Liver (tissue), 9 donors: ENCODE measurements around the gene KDM3B. TPM values are rescaled to one million over a fixed set of nuclear protein-coding genes. Genes with fewer than 3 reads are reported as not detected.

Experiments used
- DNase-seq: peaks from one replicate; pipeline ENCODE4 v3.0.0-alpha.2; 2017; ENCODE audit warnings: low spot score
- H3K27ac ChIP-seq, 2 donors: one replicate each; pipeline ENCODE4 v1.7.0; 2013; ENCODE audit warnings: inconsistent platforms in 2 of 2, low read length in 2 of 2, control low read depth in 1 of 2, low read depth in 1 of 2, mild to moderate bottlenecking in 1 of 2
- H3K27me3 ChIP-seq, 4 donors: one replicate each; pipeline versions ENCODE4 v1.6.1 to v1.7.0; 2013; ENCODE audit warnings: low read length in 3 of 4, inconsistent platforms in 1 of 4, mild to moderate bottlenecking in 1 of 4, moderate library complexity in 1 of 4; ENCODE audit not compliant: control insufficient read depth in 4 of 4, insufficient read depth in 4 of 4
- H3K36me3 ChIP-seq, 4 donors: one replicate each; pipeline versions ENCODE4 v1.6.1 to v1.7.0; 2013; ENCODE audit warnings: low read length in 3 of 4, mild to moderate bottlenecking in 3 of 4, low read depth in 1 of 4, moderate library complexity in 1 of 4; ENCODE audit not compliant: control insufficient read depth in 4 of 4, insufficient read depth in 3 of 4
- H3K4me1 ChIP-seq, 4 donors: one replicate each; pipeline versions ENCODE4 v1.6.1 to v1.7.0; 2013; ENCODE audit warnings: low read length in 3 of 4, mild to moderate bottlenecking in 3 of 4, moderate library complexity in 1 of 4; ENCODE audit not compliant: control insufficient read depth in 4 of 4, insufficient read depth in 4 of 4
- H3K4me3 ChIP-seq, 3 donors: one replicate each; pipeline versions ENCODE4 v1.6.1 to v1.7.0; 2013; ENCODE audit warnings: low read length in 3 of 3, control low read depth in 1 of 3, low read depth in 1 of 3, mild to moderate bottlenecking in 1 of 3
- H3K9ac ChIP-seq, 2 donors: one replicate each; pipeline ENCODE4 v1.7.0; 2013; ENCODE audit warnings: low read length in 2 of 2, mild to moderate bottlenecking in 2 of 2, moderate library complexity in 2 of 2, control low read depth in 1 of 2, low read depth in 1 of 2
- H3K9me3 ChIP-seq, 4 donors: one replicate each; pipeline versions ENCODE4 v1.6.1 to v1.7.0; 2013; ENCODE audit warnings: low read length in 3 of 4; ENCODE audit not compliant: control insufficient read depth in 4 of 4
- ATF3 ChIP-seq: IDR thresholded peaks from 2 replicates; pipeline ENCODE4 v1.6.1; 2016; ENCODE audit warnings: antibody characterized with exemption
- FOXA1 ChIP-seq: IDR thresholded peaks from 2 replicates; pipeline ENCODE4 v1.6.1; 2016; ENCODE audit warnings: antibody characterized with exemption
- FOXA2 ChIP-seq: IDR thresholded peaks from 2 replicates; pipeline ENCODE4 v1.6.1; 2016; ENCODE audit warnings: antibody characterized with exemption
- GABPA ChIP-seq, 2 donors: IDR thresholded peaks in 1 of 2; conservative IDR thresholded peaks in 1 of 2; 2 replicates each; pipeline ENCODE4 v1.6.1; 2016; ENCODE audit warnings: antibody characterized with exemption in 2 of 2, mild to moderate bottlenecking in 1 of 2, moderate library complexity in 1 of 2
- HNF4A ChIP-seq, 2 donors: conservative IDR thresholded peaks; 2 replicates each; pipeline ENCODE4 v1.6.1; 2016; ENCODE audit warnings: antibody characterized with exemption in 2 of 2, mild to moderate bottlenecking in 2 of 2
- HNF4G ChIP-seq: IDR thresholded peaks from 2 replicates; pipeline ENCODE4 v1.6.1; 2016; ENCODE audit warnings: antibody characterized with exemption
- JUND ChIP-seq, 2 donors: IDR thresholded peaks; 2 replicates each; pipeline ENCODE4 v1.6.1; 2016; ENCODE audit warnings: antibody characterized with exemption in 2 of 2
- NR2F2 ChIP-seq: IDR thresholded peaks from 2 replicates; pipeline ENCODE4 v1.6.1; 2016; ENCODE audit warnings: antibody characterized with exemption
- RAD21 ChIP-seq, 2 donors: IDR thresholded peaks; 2 replicates each; pipeline ENCODE4 v1.6.1; 2016; ENCODE audit warnings: antibody characterized with exemption in 2 of 2, mild to moderate bottlenecking in 2 of 2
- REST ChIP-seq: IDR thresholded peaks from 2 replicates; pipeline ENCODE4 v1.6.1; 2016; ENCODE audit warnings: antibody characterized with exemption, mild to moderate bottlenecking
- RXRA ChIP-seq, 2 donors: IDR thresholded peaks; 2 replicates each; pipeline ENCODE4 v1.6.1; 2017 to 2018; ENCODE audit warnings: antibody characterized with exemption in 2 of 2, mild to moderate bottlenecking in 1 of 2
- SP1 ChIP-seq: IDR thresholded peaks from 2 replicates; pipeline ENCODE4 v1.6.1; 2018; ENCODE audit warnings: antibody characterized with exemption, mild to moderate bottlenecking
- TAF1 ChIP-seq: conservative IDR thresholded peaks from 2 replicates; pipeline ENCODE4 v1.6.1; 2016; ENCODE audit warnings: antibody characterized with exemption, mild to moderate bottlenecking
- YY1 ChIP-seq: IDR thresholded peaks from 2 replicates; pipeline ENCODE4 v1.6.1; 2016; ENCODE audit warnings: antibody characterized with exemption, mild to moderate bottlenecking
- WGBS: extraction: QIAGEN DNeasy Blood & Tissue Kit; methylation state at CpG from one replicate; pipeline ENCODE4 v1.1.7; 2013; 5-methylcytosine and 5-hydroxymethylcytosine counted together
- polyA plus RNA-seq, 2 donors: library from polyadenylated mRNA; stranded (reverse) in 1 of 2; unstranded in 1 of 2; fragments of 200-250 nt in 1 of 2; fragments of >200 nt in 1 of 2; fragmentation: Nextera tagmentation in 1 of 2; extraction: Ambion mirVana in 1 of 2; gene quantifications; one replicate each; pipeline versions ENCODE4 v1.2.1 to v1.2.3, GENCODE V29; 2013 to 2015
- total RNA-seq, 2 donors: library from RNA; depleted of rRNA; stranded (reverse); fragments of >200 nt; gene quantifications; one replicate each; pipeline ENCODE4 v1.2.3, GENCODE V29; 2014
- TF ChIP-seq, protein P1 (sequence below): IDR thresholded peaks from 2 replicates; pipeline ENCODE4 v1.6.1; 2016; ENCODE audit warnings: antibody characterized with exemption
- TF ChIP-seq, protein P2 (sequence below): fragments of 150-350 bp; IDR thresholded peaks from 2 replicates; pipeline ENCODE4 v1.5.1; 2017; ENCODE audit warnings: improper control_type of control experiment, low read depth, low read length; ENCODE audit not compliant: missing input control
- donor health status: healthy.
- donor health status: healthy.
- donor health status: healthy.
- donor health status: healthy.
- donor health status: healthy.

KDM3B gene
- total and polyA plus RNA-seq, 4 donors = 6.8 to 39.6 (median 18.8) TPM

- TF ChIP-seq REST = no peak
Measured at GRCh38 chr5:138445547-138446271, 93.2 kb downstream of the KDM3B start (continued).

DNA sequence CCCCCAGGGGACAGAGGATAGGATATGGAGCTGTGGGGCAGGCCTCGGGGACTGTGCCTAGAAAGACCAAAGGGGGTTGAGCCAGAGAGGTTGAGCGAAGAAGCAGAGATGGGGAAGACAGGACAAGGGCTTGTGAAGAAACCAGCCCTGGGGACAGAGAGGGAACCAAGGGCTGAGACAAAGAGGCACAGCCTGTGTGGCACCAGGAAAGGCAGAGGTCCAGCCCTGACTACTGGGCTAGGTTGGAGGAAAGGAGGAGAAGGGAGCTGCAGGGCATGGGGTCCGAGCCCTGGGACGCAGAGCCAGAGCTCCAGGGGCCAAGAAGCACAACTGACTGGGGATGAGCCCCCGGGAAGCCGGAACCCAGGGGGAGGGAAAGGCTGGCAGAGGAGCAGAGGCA is 95.6 kb downstream of the KDM3B start:
- no peak for DNase-seq
- 94% methylated on average over 6 of the region's 6 CpGs for WGBS
- no peak overlapping the region for H3K4me3 ChIP-seq

DNA sequence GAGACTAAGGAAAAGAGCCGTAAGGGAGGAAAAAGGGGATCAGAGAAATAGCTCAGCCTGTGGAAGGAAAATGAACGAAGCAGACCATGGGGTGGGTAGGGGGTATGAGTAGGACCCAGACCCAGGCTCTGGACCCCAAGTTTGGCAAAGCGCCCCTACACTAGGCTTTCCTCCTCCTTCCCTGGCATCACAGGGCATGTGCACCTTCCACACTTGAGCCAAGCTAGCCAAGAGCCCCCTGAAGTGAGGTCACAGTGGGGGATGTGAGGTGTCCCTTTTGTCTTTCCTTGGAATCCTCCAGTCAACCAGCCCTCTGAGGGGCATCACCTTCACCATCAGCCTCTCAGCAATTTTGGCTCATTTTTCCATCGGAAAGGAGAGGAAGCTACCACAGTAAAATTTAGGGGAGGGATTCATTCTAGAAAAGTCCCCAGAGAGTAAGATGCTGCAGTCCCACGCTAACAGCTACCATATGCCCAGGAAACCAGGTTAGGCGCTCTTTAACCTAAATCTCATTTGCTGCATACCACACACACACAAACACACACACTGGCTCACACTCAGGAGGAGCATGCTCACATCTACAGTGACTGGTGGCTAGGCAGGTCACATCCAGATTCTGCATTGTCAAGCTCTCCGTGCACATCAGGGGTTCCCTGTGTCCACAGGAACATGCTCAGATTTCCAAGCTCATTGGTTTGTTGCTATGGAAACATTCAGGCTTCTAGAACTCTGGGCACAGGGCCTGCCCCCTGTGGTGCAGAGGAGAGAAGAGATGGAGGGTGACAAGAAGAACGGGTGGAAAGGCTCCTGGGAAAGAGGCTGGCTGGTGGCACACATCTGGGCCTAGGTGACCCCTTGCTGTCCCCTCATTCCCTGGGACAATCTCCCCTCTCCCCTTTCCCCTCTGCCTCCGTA is 96.3 kb downstream of the KDM3B start:
- Histone ChIP-seq H3K27ac (no peak overlapping the region), H3K9me3 (no peaks in the 10 kb centered on the region), H3K36me3 (no peaks in the 10 kb centered on the region), H3K4me1 (peaks cover 0 to 6% (median under 1%) of the 10 kb centered on the region in 4 donors), H3K9ac (no peak overlapping the region), H3K27me3 (no peaks in the 10 kb centered on the region), H3K4me3 (no peak overlapping the region)
- DNase-seq = no peak
- TF ChIP-seq FOXA2 (no peak), RAD21 (IDR thresholded peaks at IDR 0.05) (no peak), NR2F2 (no peak), REST (no peak), FOXA1 (no peak), HNF4A (conservative IDR thresholded peaks at IDR 0.05) (no peak), RXRA (IDR thresholded peaks at IDR 0.05) (no peak), JUND (IDR thresholded peaks at IDR 0.05) (no peak), HNF4G (no peak), SP1 (no peak), TAF1 (no peak), ATF3 (no peak), GABPA (IDR thresholded peaks at IDR 0.05 in 1 of 2, conservative IDR thresholded peaks at IDR 0.05 in 1 of 2) (no peak)
- TF ChIP-seq, protein P1, sequence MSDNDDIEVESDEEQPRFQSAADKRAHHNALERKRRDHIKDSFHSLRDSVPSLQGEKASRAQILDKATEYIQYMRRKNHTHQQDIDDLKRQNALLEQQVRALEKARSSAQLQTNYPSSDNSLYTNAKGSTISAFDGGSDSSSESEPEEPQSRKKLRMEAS = no peak
- TF ChIP-seq, protein P2, sequence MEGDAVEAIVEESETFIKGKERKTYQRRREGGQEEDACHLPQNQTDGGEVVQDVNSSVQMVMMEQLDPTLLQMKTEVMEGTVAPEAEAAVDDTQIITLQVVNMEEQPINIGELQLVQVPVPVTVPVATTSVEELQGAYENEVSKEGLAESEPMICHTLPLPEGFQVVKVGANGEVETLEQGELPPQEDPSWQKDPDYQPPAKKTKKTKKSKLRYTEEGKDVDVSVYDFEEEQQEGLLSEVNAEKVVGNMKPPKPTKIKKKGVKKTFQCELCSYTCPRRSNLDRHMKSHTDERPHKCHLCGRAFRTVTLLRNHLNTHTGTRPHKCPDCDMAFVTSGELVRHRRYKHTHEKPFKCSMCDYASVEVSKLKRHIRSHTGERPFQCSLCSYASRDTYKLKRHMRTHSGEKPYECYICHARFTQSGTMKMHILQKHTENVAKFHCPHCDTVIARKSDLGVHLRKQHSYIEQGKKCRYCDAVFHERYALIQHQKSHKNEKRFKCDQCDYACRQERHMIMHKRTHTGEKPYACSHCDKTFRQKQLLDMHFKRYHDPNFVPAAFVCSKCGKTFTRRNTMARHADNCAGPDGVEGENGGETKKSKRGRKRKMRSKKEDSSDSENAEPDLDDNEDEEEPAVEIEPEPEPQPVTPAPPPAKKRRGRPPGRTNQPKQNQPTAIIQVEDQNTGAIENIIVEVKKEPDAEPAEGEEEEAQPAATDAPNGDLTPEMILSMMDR = no peak
- WGBS = 82% methylated on average over 9 of the region's 9 CpGs

More for the DNA sequence above, 95.6 kb downstream of the KDM3B start:
- no peaks in the 10 kb centered on the region for H3K9me3 ChIP-seq
- H3K27me3 ChIP-seq = no peaks in the 10 kb centered on the region
- no peak overlapping the region for H3K27ac ChIP-seq
- no peaks in the 10 kb centered on the region for H3K36me3 ChIP-seq
- no peak overlapping the region for H3K9ac ChIP-seq
- peaks cover 0 to 6% (median under 1%) of the 10 kb centered on the region in 4 donors for H3K4me1 ChIP-seq
- TF ChIP-seq HNF4A (conservative IDR thresholded peaks at IDR 0.05) = no peak
- TF ChIP-seq RXRA (IDR thresholded peaks at IDR 0.05) = no peak
- TF ChIP-seq NR2F2 = no peak
- TF ChIP-seq RAD21 (IDR thresholded peaks at IDR 0.05) = no peak
- no peak for TF ChIP-seq YY1
